Liver (tissue), 9 donors: ENCODE measurements around the gene GRID1. TPM values are rescaled to one million over a fixed set of nuclear protein-coding genes. Genes with fewer than 3 reads are reported as not detected.

Experiments
- DNase-seq: peaks from one replicate; pipeline ENCODE4 v3.0.0-alpha.2; 2017; ENCODE audit warnings: low spot score
- H3K27ac ChIP-seq, 2 donors: one replicate each; pipeline ENCODE4 v1.7.0; 2013; ENCODE audit warnings: inconsistent platforms in 2 of 2, low read length in 2 of 2, control low read depth in 1 of 2, low read depth in 1 of 2, mild to moderate bottlenecking in 1 of 2
- H3K27me3 ChIP-seq, 4 donors: one replicate each; pipeline versions ENCODE4 v1.6.1 to v1.7.0; 2013; ENCODE audit warnings: low read length in 3 of 4, inconsistent platforms in 1 of 4, mild to moderate bottlenecking in 1 of 4, moderate library complexity in 1 of 4; ENCODE audit not compliant: control insufficient read depth in 4 of 4, insufficient read depth in 4 of 4
- H3K36me3 ChIP-seq, 4 donors: one replicate each; pipeline versions ENCODE4 v1.6.1 to v1.7.0; 2013; ENCODE audit warnings: low read length in 3 of 4, mild to moderate bottlenecking in 3 of 4, low read depth in 1 of 4, moderate library complexity in 1 of 4; ENCODE audit not compliant: control insufficient read depth in 4 of 4, insufficient read depth in 3 of 4
- H3K4me1 ChIP-seq, 4 donors: one replicate each; pipeline versions ENCODE4 v1.6.1 to v1.7.0; 2013; ENCODE audit warnings: low read length in 3 of 4, mild to moderate bottlenecking in 3 of 4, moderate library complexity in 1 of 4; ENCODE audit not compliant: control insufficient read depth in 4 of 4, insufficient read depth in 4 of 4
- H3K4me3 ChIP-seq, 3 donors: one replicate each; pipeline versions ENCODE4 v1.6.1 to v1.7.0; 2013; ENCODE audit warnings: low read length in 3 of 3, control low read depth in 1 of 3, low read depth in 1 of 3, mild to moderate bottlenecking in 1 of 3
- H3K9ac ChIP-seq, 2 donors: one replicate each; pipeline ENCODE4 v1.7.0; 2013; ENCODE audit warnings: low read length in 2 of 2, mild to moderate bottlenecking in 2 of 2, moderate library complexity in 2 of 2, control low read depth in 1 of 2, low read depth in 1 of 2
- H3K9me3 ChIP-seq, 4 donors: one replicate each; pipeline versions ENCODE4 v1.6.1 to v1.7.0; 2013; ENCODE audit warnings: low read length in 3 of 4; ENCODE audit not compliant: control insufficient read depth in 4 of 4
- EGR1 ChIP-seq, 2 donors: IDR thresholded peaks; 2 replicates each; pipeline ENCODE4 v1.6.1; 2016 to 2018; ENCODE audit warnings: antibody characterized with exemption in 2 of 2, low read depth in 2 of 2
- FOXA1 ChIP-seq: IDR thresholded peaks from 2 replicates; pipeline ENCODE4 v1.6.1; 2016; ENCODE audit warnings: antibody characterized with exemption
- FOXA2 ChIP-seq: IDR thresholded peaks from 2 replicates; pipeline ENCODE4 v1.6.1; 2016; ENCODE audit warnings: antibody characterized with exemption
- GABPA ChIP-seq, 2 donors: IDR thresholded peaks in 1 of 2; conservative IDR thresholded peaks in 1 of 2; 2 replicates each; pipeline ENCODE4 v1.6.1; 2016; ENCODE audit warnings: antibody characterized with exemption in 2 of 2, mild to moderate bottlenecking in 1 of 2, moderate library complexity in 1 of 2
- HNF4A ChIP-seq, 2 donors: conservative IDR thresholded peaks; 2 replicates each; pipeline ENCODE4 v1.6.1; 2016; ENCODE audit warnings: antibody characterized with exemption in 2 of 2, mild to moderate bottlenecking in 2 of 2
- HNF4G ChIP-seq: IDR thresholded peaks from 2 replicates; pipeline ENCODE4 v1.6.1; 2016; ENCODE audit warnings: antibody characterized with exemption
- JUND ChIP-seq, 2 donors: IDR thresholded peaks; 2 replicates each; pipeline ENCODE4 v1.6.1; 2016; ENCODE audit warnings: antibody characterized with exemption in 2 of 2
- MAX ChIP-seq: IDR thresholded peaks from 2 replicates; pipeline ENCODE4 v1.6.1; 2016; ENCODE audit warnings: antibody characterized with exemption
- NR2F2 ChIP-seq: IDR thresholded peaks from 2 replicates; pipeline ENCODE4 v1.6.1; 2016; ENCODE audit warnings: antibody characterized with exemption
- RAD21 ChIP-seq, 2 donors: IDR thresholded peaks; 2 replicates each; pipeline ENCODE4 v1.6.1; 2016; ENCODE audit warnings: antibody characterized with exemption in 2 of 2, mild to moderate bottlenecking in 2 of 2
- REST ChIP-seq: IDR thresholded peaks from 2 replicates; pipeline ENCODE4 v1.6.1; 2016; ENCODE audit warnings: antibody characterized with exemption, mild to moderate bottlenecking
- RXRA ChIP-seq, 2 donors: IDR thresholded peaks; 2 replicates each; pipeline ENCODE4 v1.6.1; 2017 to 2018; ENCODE audit warnings: antibody characterized with exemption in 2 of 2, mild to moderate bottlenecking in 1 of 2
- SP1 ChIP-seq: IDR thresholded peaks from 2 replicates; pipeline ENCODE4 v1.6.1; 2018; ENCODE audit warnings: antibody characterized with exemption, mild to moderate bottlenecking
- TAF1 ChIP-seq: conservative IDR thresholded peaks from 2 replicates; pipeline ENCODE4 v1.6.1; 2016; ENCODE audit warnings: antibody characterized with exemption, mild to moderate bottlenecking
- YY1 ChIP-seq: IDR thresholded peaks from 2 replicates; pipeline ENCODE4 v1.6.1; 2016; ENCODE audit warnings: antibody characterized with exemption, mild to moderate bottlenecking
- WGBS: extraction: QIAGEN DNeasy Blood & Tissue Kit; methylation state at CpG from one replicate; pipeline ENCODE4 v1.1.7; 2013; 5-methylcytosine and 5-hydroxymethylcytosine counted together
- polyA plus RNA-seq, 2 donors: library from polyadenylated mRNA; stranded (reverse) in 1 of 2; unstranded in 1 of 2; fragments of 200-250 nt in 1 of 2; fragments of >200 nt in 1 of 2; fragmentation: Nextera tagmentation in 1 of 2; extraction: Ambion mirVana in 1 of 2; gene quantifications; one replicate each; pipeline versions ENCODE4 v1.2.1 to v1.2.3, GENCODE V29; 2013 to 2015
- total RNA-seq, 2 donors: library from RNA; depleted of rRNA; stranded (reverse); fragments of >200 nt; gene quantifications; one replicate each; pipeline ENCODE4 v1.2.3, GENCODE V29; 2014
- TF ChIP-seq, protein P1 (sequence below): fragments of 150-350 bp; IDR thresholded peaks from 2 replicates; pipeline ENCODE4 v1.5.1; 2017; ENCODE audit warnings: improper control_type of control experiment, low read depth, low read length; ENCODE audit not compliant: missing input control
- TF ChIP-seq, protein P2 (sequence below): IDR thresholded peaks from 2 replicates; pipeline ENCODE4 v1.6.1; 2016; ENCODE audit warnings: antibody characterized with exemption
- TF ChIP-seq, protein P3 (sequence below): IDR thresholded peaks from 2 replicates; pipeline ENCODE4 v1.6.1; 2016; ENCODE audit warnings: antibody characterized with exemption
- donor health status: healthy.
- donor health status: healthy.
- donor health status: healthy.
- donor health status: healthy.
- donor health status: healthy.

The GRID1 gene
- total and polyA plus RNA-seq, 4 donors: 0.09 to 0.17 (median 0.14) TPM; not detected in 1

DNA sequence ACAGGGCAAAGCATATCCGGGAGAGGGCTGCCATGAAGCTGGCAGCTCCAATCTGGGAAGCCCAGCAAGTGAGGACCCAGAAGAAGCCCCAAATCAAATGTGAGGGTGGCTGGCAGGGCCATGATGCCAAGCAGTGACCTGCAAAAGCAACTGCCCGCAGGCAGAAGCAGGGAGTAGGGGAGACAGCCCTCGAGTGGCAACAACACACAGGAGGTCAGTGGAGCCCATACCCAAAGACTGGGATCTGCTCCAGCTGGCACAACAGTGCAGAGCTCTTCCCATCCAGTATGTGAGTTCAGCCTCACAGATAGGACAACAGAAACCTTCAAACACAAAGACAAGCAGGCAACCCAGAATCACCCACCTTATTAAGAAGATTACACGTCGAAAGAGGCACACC is 45.0 kb downstream of the GRID1 start:
- no peak for DNase-seq
- Histone ChIP-seq H3K9me3 (no peaks in the 10 kb centered on the region), H3K27ac (no peak overlapping the region), H3K4me3 (no peak overlapping the region), H3K36me3 (no peaks in the 10 kb centered on the region), H3K27me3 (no peaks in the 10 kb centered on the region), H3K4me1 (no peaks in the 10 kb centered on the region), H3K9ac (no peak overlapping the region)
- TF ChIP-seq, protein P1, sequence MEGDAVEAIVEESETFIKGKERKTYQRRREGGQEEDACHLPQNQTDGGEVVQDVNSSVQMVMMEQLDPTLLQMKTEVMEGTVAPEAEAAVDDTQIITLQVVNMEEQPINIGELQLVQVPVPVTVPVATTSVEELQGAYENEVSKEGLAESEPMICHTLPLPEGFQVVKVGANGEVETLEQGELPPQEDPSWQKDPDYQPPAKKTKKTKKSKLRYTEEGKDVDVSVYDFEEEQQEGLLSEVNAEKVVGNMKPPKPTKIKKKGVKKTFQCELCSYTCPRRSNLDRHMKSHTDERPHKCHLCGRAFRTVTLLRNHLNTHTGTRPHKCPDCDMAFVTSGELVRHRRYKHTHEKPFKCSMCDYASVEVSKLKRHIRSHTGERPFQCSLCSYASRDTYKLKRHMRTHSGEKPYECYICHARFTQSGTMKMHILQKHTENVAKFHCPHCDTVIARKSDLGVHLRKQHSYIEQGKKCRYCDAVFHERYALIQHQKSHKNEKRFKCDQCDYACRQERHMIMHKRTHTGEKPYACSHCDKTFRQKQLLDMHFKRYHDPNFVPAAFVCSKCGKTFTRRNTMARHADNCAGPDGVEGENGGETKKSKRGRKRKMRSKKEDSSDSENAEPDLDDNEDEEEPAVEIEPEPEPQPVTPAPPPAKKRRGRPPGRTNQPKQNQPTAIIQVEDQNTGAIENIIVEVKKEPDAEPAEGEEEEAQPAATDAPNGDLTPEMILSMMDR: no peak
- TF ChIP-seq HNF4G (no peak), MAX (no peak), RAD21 (IDR thresholded peaks at IDR 0.05) (no peak), FOXA1 (no peak), FOXA2 (no peak), GABPA (IDR thresholded peaks at IDR 0.05 in 1 of 2, conservative IDR thresholded peaks at IDR 0.05 in 1 of 2) (no peak), HNF4A (conservative IDR thresholded peaks at IDR 0.05) (no peak), SP1 (no peak), EGR1 (IDR thresholded peaks at IDR 0.05; ENCODE audit: low read depth in 2 of 2) (no peak), TAF1 (no peak), NR2F2 (no peak)
- WGBS: 78% methylated on average over 5 of the region's 5 CpGs

DNA sequence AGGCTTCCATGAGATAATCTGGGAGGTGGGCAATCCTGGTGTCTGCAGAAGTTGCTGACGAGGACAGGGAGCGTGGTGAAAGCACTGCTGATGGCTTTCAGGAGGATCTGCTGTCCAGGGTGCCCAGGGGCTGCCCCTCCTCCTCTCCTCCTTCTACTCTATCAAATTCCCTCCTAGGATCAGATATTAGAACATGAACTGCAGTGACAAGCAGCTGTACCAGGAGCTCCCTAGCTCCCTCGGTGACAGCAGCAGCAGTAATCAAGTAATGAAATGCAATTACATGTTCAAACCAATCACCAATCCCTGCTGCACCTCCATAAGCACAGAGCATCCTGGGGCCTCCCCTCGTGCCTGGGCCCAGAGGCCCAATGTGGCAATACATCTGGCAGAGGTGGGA is 46.9 kb downstream of the GRID1 start:
- no peak overlapping the region for H3K9ac ChIP-seq
- TF ChIP-seq REST (no peak), TAF1 (no peak), SP1 (no peak), YY1 (no peak), FOXA1 (no peak), HNF4G (no peak), HNF4A (conservative IDR thresholded peaks at IDR 0.05) (no peak), NR2F2 (no peak), JUND (IDR thresholded peaks at IDR 0.05) (no peak), GABPA (IDR thresholded peaks at IDR 0.05 in 1 of 2, conservative IDR thresholded peaks at IDR 0.05 in 1 of 2) (no peak), FOXA2 (no peak), RXRA (IDR thresholded peaks at IDR 0.05) (no peak), EGR1 (IDR thresholded peaks at IDR 0.05; ENCODE audit: low read depth in 2 of 2) (no peak), MAX (no peak)
- TF ChIP-seq, protein P2, sequence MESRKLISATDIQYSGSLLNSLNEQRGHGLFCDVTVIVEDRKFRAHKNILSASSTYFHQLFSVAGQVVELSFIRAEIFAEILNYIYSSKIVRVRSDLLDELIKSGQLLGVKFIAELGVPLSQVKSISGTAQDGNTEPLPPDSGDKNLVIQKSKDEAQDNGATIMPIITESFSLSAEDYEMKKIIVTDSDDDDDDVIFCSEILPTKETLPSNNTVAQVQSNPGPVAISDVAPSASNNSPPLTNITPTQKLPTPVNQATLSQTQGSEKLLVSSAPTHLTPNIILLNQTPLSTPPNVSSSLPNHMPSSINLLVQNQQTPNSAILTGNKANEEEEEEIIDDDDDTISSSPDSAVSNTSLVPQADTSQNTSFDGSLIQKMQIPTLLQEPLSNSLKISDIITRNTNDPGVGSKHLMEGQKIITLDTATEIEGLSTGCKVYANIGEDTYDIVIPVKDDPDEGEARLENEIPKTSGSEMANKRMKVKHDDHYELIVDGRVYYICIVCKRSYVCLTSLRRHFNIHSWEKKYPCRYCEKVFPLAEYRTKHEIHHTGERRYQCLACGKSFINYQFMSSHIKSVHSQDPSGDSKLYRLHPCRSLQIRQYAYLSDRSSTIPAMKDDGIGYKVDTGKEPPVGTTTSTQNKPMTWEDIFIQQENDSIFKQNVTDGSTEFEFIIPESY: no peak
- TF ChIP-seq, protein P1: no peak
- TF ChIP-seq, protein P3, sequence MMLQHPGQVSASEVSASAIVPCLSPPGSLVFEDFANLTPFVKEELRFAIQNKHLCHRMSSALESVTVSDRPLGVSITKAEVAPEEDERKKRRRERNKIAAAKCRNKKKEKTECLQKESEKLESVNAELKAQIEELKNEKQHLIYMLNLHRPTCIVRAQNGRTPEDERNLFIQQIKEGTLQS: no peak
- H3K4me3 ChIP-seq: no peak overlapping the region
- H3K4me1 ChIP-seq: no peaks in the 10 kb centered on the region
- DNase-seq: no peak
- H3K9me3 ChIP-seq: no peaks in the 10 kb centered on the region
- H3K27me3 ChIP-seq: no peaks in the 10 kb centered on the region
- no peak overlapping the region for H3K27ac ChIP-seq
- H3K36me3 ChIP-seq: no peaks in the 10 kb centered on the region
- 59% methylated on average over 4 of the region's 4 CpGs for WGBS
